ENCODE results near the gene KRTCAP2.
A peak's percentile ranks its signal among the peaks of the same experiment; 100 is the strongest.
"Not testable (repeated sequence)": the region's sequence is repeated elsewhere in the genome, so short reads cannot be mapped to it uniquely, and the experiment has no call there.

Gene KRTCAP2

DNA sequence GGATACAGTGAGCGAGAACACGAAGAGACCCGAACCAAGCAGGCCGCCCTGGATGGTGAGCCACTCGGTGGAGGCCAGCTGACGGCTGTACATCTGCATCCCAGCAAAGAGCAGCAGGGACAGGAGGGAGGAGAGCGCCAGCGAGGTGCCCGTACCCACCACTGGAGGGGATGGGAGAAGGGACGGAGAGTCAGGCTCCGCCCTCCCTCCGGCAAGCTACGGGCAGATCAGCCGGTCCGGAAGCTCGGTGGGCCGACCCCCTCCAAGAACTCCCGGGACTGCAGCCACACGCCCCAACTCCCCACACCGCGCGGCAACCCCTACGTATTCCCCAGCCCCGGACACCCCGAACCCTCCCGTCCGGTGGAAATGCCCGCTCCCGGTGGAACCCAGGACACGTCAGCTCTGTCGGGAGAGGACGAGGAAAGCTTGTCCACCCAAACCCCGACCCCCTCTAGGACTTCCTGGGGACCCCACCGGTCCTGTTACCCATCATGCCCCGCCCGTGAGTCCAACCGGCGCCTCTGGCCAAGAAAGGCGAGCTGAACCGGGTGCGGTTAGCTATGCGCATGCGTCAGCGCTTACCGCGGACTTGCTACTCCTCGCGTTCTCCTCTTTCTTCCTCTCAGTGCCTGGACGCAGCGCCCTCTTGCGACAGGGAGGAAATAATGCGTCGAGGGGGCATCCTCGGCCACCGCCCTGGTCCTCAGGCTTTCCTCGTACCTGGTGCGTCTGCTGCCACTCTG is at the start of gene KRTCAP2:
TSS of gene KRTCAP2 (minus strand) at position 573 of the 746 bp plus-strand sequence. CDS start at position 493, 80 bp downstream.
- DNase-seq, result peak; percentile 96

DNA sequence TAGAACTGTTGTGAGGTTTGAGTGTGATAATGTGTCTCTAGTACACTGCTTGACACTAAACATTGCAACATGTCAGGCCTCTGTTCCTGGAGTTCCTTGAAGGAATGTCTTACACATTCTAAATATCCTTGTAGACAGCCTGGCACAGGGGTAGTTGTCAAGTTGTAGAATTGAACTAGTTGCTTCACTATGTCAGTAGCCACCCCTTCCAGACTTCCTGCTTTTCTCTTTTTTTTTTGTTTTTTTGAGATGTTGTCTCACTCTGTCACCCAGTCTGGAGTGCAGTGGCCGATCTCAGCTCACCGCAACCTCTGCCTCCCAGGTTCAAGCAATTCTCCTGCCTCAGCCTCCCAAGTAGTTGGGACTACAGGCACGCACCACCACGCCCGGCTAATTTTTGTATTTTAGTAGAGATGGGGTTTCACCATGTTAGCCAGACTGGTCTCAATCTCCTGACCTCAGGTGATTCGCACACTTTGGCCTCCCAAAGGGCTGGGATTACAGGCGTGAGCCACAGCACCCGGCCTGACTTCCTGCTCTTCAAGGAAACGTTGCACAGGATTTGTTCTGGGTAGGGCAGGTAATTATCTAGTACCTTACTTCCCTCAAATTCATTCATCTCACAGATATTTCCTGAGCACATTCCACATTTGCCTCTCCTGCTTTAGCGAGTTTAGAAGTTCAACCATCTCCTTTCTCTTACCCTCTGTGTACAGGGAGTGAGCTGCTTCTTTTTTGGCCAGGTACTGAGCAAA is 47.3 kb upstream of the KRTCAP2 start:
- peak; percentile 54 for DNase-seq

DNA sequence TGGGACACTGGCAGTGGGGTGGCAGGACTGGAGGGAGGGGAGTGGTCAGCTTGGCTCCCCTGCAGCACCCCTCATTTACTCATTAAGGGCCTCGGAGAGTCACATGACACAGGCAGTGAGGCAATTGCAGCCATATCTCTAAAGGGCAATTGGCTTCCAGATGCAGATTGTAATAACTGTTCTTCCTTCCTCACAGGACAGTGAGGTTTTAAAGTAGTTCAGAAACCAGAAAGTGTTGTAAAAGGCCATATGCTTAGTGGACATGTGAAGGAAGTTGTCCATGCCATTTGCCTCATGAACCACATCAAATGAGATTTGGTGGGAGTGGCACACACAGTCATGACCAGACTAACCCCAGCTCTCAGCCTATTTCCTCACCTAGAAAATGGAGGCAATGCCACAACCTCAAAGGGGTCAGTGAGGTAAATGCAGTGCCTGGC is 46.5 kb upstream of the KRTCAP2 start:
- DNase-seq, result peak; percentile 86

DNA sequence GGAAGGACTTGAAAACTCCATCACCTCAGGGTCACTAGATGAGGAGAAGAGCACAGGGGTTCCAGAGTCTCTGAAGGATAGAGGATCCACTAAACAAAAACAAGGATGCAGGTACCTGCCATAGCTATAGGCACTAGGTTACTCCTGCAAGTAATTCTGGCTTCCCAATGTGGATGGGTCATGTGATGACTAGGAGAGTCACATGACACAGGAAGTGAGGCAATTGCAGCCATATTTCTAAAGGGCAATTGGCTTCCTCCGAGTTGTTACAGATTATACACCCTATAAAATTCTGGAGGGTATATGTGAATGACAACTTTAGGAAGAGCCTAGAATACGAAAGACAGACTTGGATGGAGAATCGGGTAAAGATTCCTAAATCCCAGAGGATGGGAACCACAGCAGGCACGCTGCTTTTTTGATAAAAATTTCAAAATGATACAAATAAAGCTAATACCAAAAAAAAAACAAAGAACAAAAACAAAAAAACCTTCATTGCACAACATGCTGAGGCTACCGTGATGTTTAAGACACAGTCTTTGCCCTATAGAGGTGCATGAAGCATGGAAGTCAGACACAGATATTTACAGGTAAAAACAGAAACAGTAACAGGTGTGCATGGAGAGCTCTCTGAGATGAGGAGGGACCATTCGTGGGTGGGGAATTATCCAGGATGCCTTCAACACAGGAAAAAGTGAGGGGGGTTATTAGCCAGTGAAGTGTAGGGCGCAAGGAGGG is 45.9 kb upstream of the KRTCAP2 start:
- DNase-seq, result peak; percentile 66

DNA sequence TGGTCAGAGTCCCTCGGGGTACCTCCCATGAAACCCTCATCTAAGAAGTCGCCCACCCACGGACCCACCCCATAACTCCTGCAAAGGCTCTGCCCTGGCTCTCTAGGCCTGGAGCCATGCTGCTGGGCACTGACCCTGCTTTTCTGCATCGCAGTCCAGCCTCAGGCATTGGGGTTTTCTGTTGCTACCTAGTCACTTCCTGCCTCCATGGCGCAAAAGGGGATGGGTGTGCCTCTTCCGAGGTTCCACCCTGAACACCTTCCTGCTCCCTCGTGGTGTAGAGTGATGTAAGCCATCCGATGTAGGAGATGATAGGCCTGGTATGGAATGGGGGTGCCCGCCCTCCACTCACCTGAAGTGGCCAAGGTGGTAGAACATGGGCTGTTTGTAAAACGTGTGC is 41.6 kb upstream of the KRTCAP2 start:
- not testable (repeated sequence) for DNase-seq

DNA sequence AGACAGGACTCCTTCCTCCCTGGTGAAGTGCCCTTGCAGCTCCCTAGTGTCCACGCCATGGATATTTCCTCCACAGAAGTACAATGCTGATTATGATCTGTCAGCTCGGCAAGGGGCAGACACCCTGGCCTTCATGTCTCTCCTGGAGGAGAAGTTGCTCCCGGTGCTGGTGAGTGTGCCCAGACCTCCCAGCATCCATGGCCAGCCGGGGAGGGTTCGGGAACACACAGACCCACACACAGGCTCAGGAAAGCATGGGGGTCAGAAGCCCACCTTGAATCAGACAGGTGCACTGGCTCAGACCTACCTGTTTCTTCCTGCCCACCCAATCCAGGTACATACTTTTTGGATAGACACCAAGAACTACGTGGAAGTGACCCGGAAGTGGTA is 38.9 kb upstream of the KRTCAP2 start:
- DNase-seq, result not testable (repeated sequence)

DNA sequence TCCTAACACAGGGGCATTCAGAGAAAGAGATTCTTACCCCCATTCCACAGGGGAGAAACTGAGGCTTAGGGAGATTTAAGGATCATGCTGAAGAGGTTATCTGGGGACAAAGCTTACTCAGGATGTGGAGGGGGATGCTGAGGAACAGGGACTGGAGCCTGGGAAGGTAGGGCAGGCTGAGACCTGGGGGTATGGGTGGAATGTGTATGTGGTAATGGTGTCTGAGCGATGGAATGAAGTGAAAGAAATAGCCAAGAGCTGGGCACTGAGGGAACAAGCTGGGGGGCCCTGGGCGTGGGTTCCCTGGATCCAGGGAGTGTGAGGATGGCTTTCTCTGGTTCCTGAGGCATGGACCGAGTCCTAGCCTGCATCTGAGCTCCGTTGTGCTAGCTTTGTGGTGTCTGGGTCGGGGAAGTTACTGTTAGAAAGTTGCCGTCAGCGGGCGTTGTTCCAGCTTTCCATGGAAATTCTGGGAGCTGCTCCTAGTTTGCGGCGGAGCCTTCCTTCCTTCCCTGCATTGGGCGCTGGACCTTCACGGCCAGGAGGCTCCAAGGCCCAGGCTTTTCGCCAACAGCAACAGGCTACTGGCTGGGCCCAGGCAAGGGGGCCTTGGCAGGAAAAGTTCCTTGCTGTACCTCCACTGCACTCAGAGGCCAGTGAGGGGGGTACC is 38.4 kb upstream of the KRTCAP2 start:
- DNase-seq, result not testable (repeated sequence)

DNA sequence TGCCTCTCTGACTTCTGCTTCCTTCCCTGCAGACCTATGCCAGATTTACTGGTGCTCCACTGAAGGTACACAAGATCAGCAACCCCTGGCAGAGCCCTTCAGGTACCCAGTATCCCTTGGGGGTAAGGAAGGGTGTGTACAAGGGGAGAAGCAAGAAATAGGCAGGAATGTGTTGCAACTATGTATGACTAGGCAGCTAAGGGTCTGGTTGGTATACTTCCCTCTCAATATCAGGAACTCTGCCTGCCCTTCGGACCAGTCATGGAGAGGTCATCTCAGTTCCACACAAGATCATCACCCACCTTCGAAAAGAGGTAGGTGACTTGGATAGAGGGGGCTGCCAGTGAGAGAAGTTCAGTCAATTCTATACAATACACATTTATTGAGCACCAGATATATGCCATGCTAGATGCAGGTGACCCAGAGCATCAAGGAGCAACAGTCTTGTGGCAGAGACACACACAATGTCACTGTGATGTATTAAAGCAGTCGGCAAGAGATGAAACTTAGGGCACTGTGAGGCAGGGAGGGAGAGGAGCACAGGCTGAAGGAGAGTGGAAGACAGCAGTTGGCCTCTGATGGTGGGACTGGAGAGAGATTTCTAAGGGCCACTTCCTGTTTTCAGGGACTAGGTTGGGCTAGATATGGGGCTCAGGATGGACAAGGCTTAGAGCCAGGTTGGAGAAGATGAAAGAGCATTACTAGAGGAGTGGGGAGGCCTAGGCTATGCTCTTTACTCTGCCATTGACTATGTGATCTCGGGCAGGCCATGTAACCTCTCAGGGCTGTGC is 37.4 kb upstream of the KRTCAP2 start:
- peak; percentile 85 for DNase-seq

DNA sequence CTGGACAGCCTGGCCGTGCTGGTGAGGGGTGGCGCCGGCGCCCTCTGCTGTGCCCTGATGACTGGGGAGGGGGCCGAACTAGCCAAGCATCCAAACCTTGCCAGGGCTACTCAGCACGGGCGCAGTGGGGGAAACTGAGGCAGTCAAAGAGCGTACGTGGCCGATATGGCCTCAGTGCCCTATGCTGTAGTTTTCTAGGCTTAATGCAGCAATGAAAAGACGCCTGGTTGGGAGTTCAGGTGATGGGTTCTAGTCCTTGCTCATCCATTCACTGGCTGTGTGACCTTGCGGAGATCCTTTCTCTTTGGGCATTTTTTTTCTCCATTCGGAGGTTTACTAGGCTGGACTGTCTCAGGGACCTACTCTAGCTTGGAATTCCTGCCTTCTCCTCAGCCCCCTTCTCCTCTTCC is 36.2 kb upstream of the KRTCAP2 start:
- DNase-seq, result no peak

DNA sequence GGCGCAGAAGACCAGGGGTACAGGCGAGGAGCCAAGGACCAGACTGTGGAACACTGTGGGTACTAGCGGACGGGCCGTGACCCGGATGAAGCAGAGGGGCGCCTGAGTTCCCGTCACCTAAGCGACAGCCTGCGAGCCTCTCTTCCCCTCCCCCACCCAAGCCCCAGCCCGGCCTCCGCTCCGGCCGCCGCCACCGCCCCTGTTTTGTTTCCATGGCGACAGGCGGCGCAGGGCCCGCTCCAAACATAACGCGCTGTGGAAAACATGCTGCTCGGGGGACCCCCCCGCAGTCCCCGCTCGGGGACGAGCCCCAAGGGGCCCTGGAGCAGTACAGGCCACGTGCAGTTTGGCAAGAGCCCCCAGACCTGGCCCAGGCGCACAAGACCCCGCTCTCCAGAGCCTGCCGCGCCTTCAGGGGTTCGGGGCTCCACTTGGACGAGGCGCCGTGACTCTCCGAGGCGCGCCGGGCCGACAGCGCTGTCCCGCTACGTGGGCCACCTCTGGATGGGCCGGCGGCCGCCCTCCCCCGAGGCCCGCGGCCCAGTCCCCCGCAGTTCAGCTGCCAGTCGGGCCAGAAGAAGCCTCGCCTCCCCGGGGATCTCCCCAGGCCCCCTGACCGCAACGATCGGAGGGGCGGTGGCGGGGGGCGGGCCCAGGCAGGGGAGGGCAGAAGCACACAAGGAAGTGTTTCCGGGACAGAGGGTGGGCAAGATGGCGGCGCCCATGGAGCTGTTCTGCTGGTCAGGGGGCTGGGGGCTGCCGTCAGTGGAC is 35.6 kb upstream of the KRTCAP2 start, which contains the start of gene MTX1:
TSS of gene MTX1 (plus strand) at position 155 of the 771 bp plus-strand sequence. CDS start at position 265, 110 bp downstream.
- DNase-seq, result peak; percentile 78

DNA sequence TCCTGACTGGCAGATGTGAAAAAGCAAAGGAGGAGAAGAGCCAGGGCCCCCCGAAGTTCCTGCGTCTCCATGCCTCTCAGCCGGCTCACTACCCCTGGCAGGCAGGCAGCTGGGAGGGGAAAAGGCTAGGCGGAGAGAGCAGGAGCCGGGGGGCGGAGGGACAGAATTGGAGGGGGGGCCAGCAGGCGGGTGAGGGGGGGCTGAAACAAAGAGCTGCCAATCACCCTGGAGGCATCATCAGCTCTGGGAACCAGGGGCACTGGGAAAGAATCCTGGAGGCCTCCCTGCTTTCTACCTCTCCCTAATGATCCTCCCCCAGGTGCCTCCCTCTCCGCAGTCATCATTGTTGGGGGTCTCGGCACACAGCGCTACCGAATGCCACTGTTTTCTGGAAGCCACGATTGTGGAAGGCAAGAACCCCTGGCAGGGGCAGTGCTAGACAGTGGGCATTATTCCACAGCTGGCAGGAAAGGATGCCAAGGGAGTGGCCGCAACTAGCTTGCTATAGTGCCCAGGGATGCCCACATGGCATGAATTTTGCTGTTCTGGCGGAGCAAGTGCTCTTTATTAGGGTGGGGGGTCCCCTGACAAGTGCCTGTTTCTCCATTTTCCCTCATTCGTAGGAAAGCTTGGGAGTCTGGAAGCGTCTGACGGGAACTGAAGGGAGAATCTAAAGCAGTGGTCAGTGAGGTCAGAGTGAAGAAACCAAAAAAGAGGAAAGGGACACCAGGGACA is 34.9 kb upstream of the KRTCAP2 start, which contains the start of gene THBS3:
TSS of gene THBS3 (minus strand) at position 92 of the 735 bp plus-strand sequence. CDS start at position 71, 21 bp downstream.
- DNase-seq, result peak; percentile 78

DNA sequence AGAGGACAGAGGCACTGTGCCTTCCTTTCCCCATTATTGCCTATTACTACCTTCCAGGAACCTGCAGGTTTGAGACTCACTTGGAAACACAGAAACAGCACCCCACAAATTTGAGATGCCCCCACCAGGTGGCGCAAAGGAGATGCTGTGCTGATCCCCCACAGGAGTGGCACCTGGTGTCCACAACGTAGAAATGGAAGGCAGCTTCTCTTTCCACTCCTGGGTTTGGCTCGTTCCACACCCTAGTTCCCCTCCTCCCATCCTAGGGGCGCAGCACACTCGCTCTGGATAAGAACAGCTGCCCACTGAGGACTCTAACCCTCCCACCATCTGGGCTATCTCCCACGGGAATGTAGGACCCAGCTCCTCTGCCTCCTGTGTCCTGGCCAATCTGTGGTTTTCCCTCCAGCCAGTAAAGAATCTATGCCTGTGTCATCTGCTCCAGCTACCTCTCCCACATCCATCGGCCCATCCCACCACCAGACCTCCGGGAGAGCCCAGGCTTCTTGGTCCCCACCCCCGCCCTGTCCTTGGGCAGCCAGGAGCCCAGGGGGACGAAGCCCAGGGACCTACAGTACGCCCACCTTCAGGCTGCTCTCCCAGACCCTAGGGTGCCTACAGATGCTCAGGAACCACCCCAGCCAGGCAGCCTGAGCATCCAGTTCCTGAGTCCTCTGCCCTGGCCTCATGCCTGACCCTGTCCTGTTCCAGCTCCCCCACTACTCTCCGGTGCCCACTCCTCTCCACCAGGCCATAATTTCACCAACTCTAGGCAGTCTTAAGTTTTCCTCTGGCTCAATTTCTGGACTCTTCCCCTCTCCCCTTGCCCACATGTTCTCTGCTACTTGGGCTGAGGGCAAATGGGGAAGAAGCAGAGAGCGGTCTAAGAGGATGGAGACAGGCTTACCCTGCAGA is 34.0 kb upstream of the KRTCAP2 start:
- DNase-seq, result peak; percentile 63

DNA sequence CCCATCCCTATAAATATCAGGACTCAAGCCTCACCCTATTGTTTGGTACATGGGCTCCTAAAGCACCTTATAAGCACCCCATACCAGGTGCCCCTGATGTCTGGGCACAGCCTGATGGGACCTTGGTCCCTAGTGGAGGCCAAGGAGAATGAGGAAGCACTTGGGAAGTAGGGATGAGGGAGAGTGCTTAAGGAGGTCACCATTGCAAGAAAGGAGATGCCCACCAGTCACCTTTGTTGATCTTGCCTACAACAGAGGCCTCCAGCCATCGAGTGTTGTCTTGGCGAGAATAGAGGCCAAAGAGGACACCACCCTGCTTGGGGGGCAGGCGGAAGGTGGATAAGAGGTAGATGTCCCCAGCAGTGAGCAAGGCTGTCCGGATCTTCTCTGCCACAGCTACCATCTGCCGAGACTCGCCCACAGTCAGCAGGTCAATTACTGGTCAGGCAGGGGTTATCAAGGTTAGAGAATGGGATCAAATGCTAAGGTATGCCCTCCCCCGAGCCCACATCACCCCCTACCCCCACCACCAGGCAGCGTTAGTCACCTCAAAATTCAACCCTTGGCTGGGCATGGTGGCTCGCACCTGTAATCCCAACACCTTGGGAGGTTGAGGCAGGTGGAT is 33.0 kb upstream of the KRTCAP2 start:
- DNase-seq, result no peak

DNA sequence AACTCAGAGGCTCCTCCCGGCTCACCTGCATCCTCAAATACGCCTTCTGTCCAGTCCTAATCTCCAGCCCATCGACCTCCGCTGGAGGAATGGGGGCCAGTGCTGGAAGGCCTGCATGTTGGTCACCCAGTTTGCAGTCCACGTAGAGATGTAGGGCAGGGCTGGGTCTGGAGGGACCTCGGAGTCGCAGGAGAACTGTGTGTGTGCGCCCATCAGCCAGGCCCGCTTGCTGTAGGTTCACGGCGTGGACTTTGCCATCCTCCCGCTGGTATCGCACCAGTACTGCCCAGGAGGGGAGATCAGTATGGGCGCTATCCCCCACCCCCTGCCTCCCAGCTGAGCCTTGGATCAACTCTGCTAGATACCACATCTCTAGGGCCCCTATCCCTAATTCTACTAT is 31.9 kb upstream of the KRTCAP2 start:
- no peak for DNase-seq

DNA sequence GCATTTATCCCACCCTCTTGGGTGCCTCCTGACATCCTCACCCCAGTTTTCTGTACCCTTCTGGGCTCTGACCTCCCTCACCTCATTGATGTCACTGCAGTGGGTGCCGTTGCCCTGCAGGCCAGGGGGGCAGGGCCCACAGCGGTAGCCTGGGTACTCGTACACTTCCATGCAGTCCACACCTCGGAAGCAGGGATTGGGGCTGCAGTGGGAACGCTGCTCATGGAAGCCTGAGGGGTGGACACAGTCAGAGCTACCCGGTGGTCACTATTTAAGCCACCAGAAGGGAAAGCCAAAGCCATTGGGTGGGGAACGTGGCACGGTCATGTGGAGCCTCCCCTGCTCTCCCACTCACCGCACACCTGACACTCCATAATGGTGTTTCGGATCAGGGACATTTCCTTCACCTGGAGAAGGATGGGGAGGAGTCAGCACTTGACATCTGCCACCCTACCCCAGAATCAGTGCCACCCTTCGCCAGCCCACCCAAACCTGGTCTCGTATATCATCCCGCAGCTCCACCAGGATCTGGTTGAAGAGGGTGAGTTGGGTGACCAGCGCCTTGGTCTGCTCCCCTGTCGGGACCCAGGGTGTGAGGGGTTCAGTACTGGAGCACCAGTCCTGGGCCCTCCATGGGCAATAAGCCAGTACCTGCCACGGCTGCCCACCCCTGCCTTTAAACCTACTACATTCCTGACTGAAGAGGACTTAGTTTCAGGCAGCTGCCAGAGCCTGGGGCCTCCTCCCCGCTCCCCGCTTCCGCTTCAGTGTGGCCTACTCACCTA is 29.8 kb upstream of the KRTCAP2 start:
- no peak for DNase-seq

DNA sequence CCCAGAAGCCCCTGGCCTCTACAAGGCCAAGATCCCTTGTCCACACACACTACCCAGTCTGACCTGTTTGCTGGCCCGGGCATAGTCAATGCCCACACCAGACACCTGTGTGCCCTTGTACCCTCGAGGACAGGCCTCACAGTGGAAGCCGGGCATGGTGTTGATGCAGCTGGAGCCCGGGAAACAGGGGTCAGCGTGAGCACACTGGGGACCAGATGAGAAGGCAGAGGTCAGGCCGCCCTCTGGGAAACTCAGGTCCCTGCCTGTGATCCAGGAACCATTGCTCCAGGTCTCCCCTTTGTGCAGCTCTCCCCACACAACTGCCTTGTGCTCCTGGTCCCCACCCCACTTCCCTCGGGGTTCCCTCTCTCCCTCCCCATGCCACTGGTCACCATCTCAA is 29.1 kb upstream of the KRTCAP2 start:
- no peak for DNase-seq

DNA sequence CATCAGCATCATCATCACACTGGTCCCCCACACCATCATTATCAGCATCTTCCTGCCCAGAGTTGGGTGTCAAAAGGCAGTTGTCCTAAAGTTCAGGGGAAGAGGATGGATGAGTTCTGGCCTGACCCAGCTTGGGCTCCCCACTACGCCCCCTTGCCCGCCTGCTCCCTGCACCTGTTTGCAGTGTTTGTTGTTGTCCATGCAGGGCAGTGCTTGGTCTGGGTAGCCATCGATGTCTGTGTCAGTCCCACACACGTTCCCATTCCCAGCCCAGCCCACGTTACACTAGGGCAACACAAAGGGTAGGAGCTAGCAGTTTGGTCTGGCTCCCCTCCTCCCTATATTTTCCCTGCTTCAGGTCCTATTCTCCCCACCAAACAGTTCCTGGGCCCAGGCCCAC is 27.8 kb upstream of the KRTCAP2 start:
- no peak for DNase-seq

DNA sequence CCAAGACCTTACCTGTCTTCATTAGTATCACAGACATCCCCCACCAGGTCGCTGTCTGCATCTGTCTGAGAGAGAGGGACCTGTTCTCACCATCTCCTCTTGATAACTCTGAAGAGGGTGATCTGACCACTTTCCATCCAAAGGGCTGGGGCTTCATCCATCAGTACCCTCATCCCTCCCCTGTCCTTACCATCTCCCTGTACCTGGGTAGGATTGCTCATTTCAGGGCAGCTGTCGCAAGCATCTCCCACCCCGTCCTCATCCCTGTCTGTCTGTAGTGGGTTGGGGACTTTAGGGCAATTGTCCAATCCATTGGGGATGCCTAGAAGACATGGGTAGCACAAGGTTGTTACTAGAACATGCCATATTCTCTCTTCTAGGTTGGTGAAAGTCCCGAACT is 26.7 kb upstream of the KRTCAP2 start:
- DNase-seq, result no peak

Data from inflammatory macrophage treated with lipopolysaccharide for 4 hours (primary cell).